Activated CD4-positive, alpha-beta T cell treated with anti-CD3 and anti-CD28 coated beads, Interleukin-2, amount 50 U/mL, for 24 hours (primary cell): ENCODE results near the gene MNT.

ENCODE experiments used
- DNase-seq, 2 donors: peaks; one replicate each; pipeline ENCODE4 v3.0.0-alpha.2; 2020; ENCODE audit warnings: low read depth in 1 of 2, low spot score in 1 of 2

MNT gene

DNA sequence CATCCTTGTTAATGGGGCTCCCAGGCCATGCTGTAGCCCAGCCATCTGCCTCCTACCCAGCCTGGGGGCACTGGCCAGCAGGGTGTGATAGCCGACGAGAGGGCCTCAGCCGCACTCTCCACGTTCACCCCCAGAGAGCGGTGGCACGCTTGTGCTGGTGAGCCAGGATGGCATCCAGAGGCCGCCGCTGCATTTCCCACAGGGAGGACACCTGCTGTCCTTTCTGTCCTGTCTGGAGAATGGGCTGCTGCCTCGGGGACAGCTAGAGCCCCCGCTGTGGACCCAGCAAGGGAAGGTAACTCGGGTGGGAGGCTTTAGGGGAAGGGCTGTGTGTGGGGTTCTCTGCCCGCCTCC lies 36.1 kb downstream of the MNT start:
- DNase-seq, result no peak

DNA sequence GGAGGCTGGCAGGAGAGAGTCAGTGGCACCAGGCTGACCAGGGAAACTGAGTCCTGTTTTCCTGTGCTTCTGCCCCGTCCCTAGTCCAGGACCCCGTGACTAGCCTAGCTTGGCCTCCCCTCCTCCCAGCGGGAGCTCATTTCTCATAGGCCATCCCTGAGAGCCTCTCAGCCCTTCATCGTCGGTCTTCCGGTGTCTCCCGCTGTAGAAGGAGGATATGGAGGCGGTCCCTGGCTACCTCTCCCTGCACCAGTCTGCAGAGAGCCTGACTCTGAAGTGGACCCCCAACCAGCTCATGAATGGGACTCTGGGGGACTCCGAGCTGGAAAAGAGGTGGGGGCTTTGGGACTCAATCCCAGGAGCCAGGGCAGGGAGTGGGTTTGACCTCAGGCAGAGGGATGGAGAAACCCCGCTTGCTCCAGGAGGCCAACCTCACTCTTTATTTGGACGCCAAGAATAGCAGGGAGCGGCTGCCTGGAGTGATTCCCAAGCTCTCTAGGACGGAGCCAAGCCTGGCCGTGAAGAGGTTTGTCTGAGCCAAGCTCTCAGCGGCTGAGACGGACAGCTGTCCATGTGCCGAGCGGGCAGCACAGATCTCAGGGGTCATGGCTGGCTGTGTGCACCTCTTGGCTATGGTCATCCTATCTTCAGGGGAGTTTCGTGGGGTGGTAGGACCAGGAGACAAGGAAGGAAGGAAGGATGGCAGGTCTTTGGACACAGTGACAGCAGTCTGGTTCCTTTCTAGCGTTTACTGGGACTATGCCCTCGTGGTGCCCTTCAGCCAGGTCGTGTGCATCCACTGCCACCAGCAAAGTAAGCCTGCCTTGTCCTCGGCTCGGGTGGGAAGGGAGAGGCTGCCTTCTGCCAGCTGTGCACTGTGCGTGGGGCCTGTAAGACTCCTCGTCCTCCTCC lies 36.8 kb downstream of the MNT start:
- no peak for DNase-seq

- no peak for DNase-seq
Measured at GRCh38 chr17:2363318-2363717, 37.5 kb downstream of the MNT start.

GRCh38 chr17:2362881-2363280 lies 38.0 kb downstream of the MNT start:
- no peak for DNase-seq

- DNase-seq, result no peak
Measured at GRCh38 chr17:2362416-2362815, 38.4 kb downstream of the MNT start.

GRCh38 chr17:2362016-2362415 lies 38.8 kb downstream of the MNT start:
- DNase-seq, result no peak

GRCh38 chr17:2361010-2361760 lies 39.7 kb downstream of the MNT start:
- no peak for DNase-seq

GRCh38 chr17:2357931-2358434 lies 42.9 kb downstream of the MNT start:
- no peak for DNase-seq

DNA sequence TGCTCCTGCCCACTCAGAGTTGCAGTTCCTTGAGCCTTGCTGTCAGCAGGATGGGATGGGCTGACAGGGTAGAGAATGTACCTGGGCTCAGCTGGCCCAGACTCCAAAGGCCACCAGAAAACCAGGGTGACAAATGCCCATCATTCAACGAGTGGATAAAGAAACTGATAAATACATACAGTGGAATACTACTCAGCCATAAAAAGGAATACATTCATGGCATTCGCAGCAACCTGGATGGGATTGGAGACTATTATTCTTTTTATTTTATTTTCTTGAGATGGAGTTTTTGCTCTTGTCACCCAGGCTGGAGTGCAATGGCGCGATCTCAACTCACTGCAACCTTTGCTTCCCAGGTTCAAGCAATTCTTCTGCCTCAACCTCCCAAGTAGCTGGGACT lies 43.6 kb downstream of the MNT start:
- no peak for DNase-seq

DNA sequence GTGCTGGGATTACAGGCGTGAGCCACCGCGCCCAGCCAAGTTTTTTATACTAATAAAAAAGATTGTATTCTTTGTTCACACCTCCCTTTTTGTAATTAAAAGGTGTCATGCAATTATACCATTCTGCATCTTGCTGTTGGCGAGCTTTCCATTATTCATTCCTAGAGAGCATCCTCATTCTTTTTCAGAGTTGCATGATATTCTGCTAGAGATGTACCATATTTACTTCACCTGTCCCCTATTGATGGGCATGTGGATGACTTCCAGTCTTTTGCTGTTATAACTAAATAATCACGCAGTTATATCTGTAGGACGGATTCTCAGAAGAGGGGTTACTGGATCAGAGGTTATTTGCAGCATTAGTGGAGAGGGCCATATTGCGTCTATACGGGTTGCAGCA lies 46.5 kb downstream of the MNT start:
- DNase-seq, result no peak

- no peak for DNase-seq
Measured at GRCh38 chr17:2351269-2351668, 49.6 kb downstream of the MNT start.

DNA sequence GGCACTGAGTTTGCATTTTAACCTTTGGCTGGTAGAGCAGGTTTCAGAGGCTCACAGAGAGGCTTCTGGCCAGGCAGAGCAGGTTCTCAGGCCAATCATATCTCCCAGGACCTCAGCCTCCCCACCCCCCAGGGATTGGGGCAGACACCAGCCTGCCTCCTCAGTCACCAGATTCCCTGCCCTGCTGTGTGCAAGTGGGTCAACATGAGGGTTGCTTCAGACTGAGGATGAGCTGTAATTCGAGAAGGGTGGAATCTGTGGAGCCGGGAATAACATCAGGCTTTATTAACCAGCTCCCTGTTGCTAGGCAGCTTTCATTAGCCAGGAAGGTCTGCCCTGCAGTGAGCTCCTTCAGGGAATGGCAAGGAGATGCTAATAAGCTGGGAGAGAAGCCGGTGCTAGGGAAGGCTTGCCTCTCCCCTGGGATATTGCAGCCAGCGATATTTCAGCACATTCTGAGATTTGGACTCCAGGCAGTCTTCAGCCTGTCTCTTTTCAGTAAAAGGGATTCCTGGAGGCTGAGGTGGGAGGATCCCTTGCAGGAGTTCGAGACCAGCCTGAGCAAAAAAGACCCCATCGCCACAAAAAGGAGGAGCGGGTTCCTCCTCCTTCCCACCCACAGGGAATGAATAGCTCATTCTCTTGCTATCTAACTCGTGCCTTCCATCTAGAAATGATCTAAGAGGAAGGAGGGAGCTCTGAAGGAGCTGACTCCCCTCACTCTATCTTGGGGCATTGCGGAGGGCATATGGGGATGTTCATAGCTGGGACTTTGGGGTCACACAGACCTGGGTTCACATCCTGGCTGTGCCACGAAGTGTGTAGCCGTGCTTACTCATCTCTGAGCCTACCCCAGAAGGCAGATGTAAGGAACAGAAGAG lies 52.8 kb downstream of the MNT start:
- no peak for DNase-seq

- DNase-seq, result no peak
Measured at GRCh38 chr17:2346475-2346874, 54.4 kb downstream of the MNT start.

DNA sequence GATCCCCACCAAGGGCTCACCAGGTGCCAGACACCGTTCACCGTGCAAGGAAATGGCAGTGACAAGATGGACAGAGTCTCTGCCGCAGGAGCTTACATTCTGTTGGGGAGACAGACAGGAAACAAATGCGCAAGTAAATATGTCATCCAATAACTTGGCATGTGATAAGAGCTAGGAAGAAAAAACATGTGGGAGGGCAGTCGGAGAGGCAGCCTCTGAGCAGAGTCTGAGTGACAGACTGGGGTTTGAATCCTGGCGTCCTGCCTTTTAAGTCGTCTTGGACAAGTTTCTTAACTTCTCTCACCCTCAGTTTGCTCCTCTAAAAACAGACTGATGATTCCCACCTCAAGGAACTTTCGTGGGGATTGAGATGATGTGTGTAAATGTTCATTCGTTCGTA lies 56.3 kb downstream of the MNT start:
- no peak for DNase-seq

GRCh38 chr17:2343421-2343820 lies 57.4 kb downstream of the MNT start:
- no peak for DNase-seq

DNA sequence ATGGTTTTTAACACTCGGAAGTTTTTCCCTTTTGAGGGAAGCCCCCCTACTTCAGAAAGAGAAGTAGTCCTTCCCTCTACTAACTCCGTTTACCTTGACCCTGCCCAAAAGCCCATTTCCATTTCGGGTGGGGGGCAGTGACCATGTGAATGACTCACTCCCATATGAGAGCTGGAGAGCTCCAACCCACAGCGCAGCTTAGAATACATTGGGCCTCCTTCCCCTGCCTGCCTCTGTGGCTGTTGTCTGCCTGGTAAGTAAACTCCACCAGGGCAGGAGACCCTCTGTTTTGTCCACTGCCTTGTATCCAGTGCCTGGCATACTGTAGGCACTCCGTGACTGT lies 62.6 kb downstream of the MNT start:
- no peak for DNase-seq

- peak in 1 of 2 donors; percentile 18 for DNase-seq
Measured at GRCh38 chr17:2337544-2338314, 63.1 kb downstream of the MNT start.

DNA sequence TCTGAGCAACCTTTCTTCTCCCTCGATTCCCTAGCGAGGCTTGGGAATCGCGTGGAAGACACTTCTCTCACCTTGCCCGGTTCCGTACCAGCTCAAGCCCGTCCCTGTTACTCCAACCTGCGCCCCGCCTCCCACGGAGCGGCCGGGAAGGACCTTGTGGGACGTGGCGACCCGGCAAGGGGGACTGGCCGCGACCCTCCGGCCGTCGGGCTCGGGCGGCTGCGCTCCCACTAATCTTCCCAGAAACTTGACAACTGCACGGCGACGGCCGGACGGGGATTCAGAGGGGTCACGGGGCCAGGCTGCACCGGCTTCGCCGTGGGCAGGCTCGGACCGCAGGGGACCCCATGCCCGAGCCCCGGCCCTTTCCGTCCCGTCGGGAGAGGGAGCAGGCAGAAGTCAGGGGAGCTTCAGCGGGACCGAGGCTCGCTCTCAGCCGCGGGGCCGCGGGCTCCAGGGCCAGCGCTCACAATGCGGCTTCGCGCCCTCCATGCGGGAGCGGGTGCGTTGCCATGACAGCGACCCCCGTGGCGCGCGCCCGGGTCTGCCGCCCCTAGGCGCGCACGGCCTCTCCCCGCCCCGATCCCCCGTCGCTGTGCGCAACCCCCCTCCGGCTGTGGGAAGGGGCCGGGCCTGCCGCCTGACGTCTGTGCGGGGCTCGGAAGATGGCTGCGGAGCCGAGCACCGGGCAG lies 63.9 kb downstream of the MNT start, which contains the start of gene SGSM2:
Gene SGSM2, plus strand, starts transcription at position 650 of the 692 bp plus-strand sequence. CDS start 188 bp downstream, outside the sequence.
- DNase-seq, result peak; percentile 43 to 45

GRCh38 chr17:2336215-2336851 lies 64.5 kb downstream of the MNT start, which contains the start of gene TSR1:
Gene TSR1 (minus strand): TSS chr17:2336457. CDS start chr17:2336427, 30 bp downstream.
- peak; percentile 82 to 88 for DNase-seq
